ENCODE measurements around the gene OPN1SW. TPM values are rescaled to one million over a fixed set of nuclear protein-coding genes. Genes with fewer than 3 reads are reported as not detected.

Gene OPN1SW, protein sequence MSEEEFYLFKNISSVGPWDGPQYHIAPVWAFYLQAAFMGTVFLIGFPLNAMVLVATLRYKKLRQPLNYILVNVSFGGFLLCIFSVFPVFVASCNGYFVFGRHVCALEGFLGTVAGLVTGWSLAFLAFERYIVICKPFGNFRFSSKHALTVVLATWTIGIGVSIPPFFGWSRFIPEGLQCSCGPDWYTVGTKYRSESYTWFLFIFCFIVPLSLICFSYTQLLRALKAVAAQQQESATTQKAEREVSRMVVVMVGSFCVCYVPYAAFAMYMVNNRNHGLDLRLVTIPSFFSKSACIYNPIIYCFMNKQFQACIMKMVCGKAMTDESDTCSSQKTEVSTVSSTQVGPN
- 1 to 10 TPM; 1.2 to 1.8 (median 1.3) TPM for polyA plus RNA-seq (ENCODE audit: insufficient read length in 3 of 3)

DNA sequence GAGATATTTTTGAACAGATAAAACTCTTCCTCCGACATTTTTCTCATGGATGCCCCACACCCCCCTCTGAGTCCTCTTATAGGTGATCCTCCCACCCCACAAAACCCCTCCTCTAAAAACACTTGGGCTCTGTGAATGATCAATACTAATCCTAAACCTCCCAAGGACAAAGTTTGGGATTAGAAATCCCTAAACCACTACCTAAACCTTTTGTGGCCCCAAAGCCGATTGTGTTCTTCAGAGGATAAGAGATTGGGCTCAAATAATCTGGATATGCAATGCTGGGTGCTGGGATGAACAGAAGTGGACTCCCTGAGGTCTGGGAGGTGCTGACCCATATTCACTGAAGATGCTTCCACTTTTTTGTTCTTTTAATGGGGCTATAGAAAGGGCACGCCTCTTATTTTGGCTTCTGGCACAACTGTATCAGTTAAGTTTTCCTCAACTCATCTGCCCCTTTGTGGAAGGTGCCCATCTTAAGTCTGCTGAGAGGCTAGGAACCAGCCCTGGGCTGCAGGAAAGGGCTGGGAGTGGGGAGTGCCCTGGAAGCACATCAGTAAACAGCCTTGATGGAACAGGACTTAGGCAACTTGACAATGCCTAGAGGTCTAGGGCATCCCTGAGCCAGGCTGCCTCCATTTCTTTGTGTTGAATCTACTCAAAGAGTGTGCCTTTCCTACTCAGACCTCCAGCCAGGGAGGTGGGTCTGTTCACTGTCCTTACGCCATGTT lies at the start of gene OPN1SW:
OPN1SW (minus strand) TSS at position 51 of the 731 bp plus-strand sequence; CDS start at position 38, 13 bp downstream.
- DNase-seq (ENCODE audit: low read depth in 3 of 3, low spot score in 2 of 3): no peak

DNA sequence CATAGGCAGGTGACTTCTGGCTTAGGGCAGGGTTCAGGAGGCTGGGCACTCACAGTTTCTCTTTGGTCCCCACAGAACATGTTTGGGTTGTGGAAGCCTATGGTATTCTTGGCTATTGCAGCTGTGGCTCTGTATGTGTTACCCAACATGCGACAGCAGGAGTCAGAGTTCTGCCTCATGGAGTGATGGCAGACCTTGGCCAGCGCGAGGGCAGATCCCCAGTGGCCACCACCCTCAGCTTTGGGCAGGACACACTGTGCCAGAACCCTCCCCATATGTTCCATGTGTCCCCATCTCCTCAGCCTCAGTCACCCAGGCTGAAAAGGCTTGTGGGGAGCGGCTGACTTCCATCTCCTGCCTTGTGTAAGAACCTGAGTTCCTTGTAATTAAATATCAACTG lies 46.1 kb upstream of the OPN1SW start:
- DNase-seq (ENCODE audit: low read depth in 3 of 3, low spot score in 2 of 3): no peak

DNA sequence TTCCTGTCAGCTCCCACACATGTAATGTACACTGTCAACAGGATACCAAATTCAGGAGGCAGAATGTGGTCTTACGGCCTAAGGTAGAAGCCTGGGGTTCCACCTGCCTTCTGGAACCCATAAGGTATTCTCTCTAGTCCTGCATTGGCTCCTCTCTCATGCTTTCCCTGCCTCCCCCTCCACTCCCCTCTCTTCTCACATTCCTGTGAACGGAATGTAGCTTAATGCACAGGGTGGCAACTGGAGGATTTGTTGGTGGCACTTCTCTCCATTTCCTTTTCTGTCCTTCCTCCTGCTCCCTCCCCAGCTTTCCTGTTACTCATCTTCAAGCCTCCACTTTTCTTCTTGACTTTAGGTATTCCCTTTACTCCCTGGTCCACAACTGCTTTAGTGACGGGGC lies 43.1 kb upstream of the OPN1SW start:
- DNase-seq (ENCODE audit: low read depth in 3 of 3, low spot score in 2 of 3): no peak

DNA sequence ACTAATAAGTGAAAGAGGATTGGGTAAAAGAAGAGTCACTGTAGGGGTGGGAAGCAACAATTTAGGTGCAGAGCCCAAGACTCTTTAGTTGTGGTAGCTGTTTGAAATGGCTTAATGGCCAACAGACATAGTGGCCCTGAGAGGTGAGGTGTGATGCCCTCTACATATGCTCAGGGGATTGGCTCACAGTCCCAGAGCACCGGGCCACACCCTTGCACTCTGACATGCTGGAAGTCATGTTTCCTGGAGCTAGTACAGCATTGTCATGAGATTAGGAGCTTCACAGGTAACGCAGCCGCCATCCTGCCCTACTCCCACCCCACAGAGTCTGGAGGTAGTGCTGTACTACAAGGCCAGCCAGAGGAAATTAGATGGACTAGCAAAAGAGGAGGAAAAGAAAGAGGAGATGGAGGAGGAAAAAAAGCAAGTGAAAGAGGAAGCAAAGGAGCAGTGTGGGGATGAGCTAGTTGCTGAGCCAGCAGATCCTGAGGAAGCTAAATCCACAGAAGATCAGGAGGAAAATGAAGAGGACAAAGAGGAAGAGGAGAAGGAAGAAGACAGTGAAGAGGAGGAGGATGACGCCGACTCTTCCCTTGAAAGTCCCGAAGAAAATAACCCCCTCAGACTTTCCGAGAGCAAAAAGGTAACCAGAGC lies 39.8 kb upstream of the OPN1SW start:
- no peak for DNase-seq (ENCODE audit: low read depth in 3 of 3, low spot score in 2 of 3)

DNA sequence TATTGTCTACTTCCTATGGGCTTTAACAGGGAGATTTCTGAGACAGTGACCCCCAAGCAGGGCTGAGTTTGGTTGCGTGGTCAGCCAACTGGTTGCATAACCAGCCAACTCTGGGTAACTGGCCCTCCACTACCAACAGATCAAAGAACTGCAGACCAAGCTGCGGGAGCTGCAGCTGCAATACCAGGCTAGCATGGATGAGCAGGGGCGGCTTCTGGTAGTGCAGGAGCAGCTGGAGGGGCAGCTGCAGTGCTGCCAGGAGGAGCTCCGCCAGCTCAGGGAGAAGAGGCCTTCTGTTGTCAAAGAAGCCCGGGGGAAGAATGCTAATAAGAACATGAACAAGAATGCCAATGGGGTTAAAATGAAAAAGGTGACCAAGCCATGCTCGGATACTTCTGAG lies 38.9 kb upstream of the OPN1SW start:
- DNase-seq (ENCODE audit: low read depth in 3 of 3, low spot score in 2 of 3): no peak

DNA sequence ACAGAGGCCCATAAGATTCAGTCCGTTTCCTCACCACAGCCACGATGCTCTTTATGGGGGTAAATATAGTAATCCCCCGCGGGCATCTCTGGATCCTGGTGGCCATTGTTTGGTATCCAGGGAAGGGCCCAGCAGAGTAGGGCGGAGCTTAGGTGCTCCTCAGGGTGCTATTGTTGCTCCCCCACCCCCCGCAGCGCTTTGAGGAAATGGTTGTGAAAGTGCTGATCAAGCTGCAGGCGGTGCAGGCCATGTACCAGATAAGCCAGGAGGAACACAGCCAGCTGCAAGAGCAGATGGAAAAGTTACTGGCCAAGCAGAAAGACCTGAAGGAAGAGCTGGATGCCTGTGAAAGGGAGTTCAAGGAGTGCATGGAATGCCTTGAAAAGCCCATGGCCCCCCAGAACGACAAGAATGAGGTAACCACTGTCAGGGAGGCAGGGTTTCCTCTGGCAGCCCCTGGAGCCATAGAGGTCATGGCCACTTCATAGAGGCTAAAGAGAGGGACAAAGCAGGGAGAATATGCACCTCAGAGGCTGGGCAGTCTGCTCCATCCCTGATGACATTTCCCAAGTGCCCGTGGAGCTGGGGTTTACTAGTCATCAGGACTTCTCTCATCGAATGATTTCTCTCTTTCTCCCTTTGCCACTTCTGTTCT lies 37.0 kb upstream of the OPN1SW start:
- no peak for DNase-seq (ENCODE audit: low read depth in 3 of 3, low spot score in 2 of 3)

DNA sequence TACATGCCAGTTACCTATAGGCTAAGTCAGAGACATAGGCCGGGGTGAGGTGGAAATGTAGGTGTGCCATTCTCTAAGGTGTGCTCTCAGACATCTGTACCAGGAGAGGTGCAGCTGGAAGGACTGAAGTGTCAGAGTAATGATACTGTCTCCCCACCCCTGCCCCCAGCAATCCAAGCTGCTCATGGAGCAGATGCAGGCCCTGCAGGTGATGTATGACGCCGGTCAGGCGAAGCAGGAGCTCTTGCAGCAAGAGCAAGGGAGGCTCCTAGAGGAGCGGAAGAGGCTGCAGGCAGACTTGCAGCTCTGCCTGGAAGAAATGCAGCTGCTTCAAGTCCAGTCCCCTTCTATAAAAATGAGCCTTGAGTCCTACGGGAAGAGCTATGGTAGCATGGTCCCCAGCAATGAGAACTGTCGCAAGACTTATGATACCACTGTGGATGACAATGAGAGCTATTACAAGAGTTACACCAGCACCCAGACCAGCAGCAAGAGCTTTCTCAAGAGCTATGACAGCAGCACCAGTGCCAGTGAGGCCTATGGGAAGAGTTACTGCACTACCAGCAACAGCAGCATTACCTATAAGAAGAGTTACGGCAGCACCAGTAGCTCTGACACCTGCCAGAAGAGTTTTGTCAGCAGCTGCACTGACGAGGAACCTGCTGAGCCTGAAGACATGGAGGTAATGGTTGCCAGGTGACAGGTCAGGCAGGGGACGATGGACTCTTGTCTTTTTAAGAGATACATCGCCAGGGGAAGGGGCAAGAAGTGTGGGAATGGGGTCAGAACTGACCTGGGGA lies 36.2 kb upstream of the OPN1SW start:
- no peak for DNase-seq (ENCODE audit: low read depth in 3 of 3, low spot score in 2 of 3)

DNA sequence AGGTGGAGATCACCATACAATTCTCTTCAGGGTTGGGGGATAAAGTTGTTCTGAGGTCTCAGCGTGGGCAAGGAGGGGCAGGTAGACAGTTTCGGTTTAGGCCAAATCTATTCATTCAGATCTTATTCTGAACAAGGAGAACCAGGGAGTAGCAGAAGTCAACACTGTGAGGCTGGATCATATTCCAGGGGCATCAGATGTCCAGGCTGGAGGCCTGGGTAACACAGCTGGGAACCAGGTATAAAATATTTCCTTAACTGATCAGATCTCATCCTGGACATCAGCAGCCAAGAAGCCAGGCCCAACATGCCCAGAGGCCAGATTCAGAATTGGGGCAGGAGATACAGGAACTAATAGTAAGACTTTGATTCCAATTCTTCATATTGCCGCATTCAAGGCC lies 35.4 kb upstream of the OPN1SW start:
- no peak for DNase-seq (ENCODE audit: low read depth in 3 of 3, low spot score in 2 of 3)

DNA sequence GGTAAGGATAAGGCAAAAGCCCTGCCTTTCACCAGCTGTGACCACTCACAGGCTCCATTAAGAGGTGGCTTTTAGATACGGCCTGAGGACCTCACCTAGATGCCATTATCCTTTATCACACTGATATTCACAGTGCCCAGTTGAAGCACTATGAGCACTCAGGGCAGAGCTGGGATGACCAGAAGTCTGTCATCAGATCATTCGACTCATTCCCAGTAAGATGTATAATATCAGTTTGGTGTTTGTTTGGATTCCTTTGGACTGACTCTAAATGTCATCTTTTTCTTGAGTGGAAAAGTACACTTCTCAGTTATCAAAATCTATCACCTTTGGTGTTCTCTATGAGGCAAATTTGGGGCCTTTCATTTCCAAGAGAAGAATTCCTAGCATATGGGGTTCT lies 34.9 kb upstream of the OPN1SW start:
- no peak for DNase-seq (ENCODE audit: low read depth in 3 of 3, low spot score in 2 of 3)

DNA sequence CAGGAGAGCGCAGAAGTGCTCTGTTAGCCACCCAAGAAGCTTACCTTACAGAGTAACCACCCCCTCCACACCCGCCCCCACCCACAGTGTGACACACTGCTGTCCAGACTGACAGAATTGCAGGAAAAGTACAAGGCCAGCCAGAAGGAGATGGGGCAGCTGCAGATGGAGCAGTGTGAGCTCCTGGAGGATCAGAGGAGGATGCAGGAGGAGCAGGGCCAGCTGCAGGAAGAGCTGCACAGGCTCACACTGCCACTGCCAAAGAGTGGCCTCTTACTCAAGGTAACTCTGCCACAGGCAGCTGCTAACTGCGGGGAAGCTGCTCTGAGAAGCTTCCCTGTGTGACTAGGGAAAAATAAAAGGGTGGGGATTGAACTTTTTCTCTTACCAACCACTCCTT lies 33.8 kb upstream of the OPN1SW start:
- DNase-seq (ENCODE audit: low read depth in 3 of 3, low spot score in 2 of 3): no peak

DNA sequence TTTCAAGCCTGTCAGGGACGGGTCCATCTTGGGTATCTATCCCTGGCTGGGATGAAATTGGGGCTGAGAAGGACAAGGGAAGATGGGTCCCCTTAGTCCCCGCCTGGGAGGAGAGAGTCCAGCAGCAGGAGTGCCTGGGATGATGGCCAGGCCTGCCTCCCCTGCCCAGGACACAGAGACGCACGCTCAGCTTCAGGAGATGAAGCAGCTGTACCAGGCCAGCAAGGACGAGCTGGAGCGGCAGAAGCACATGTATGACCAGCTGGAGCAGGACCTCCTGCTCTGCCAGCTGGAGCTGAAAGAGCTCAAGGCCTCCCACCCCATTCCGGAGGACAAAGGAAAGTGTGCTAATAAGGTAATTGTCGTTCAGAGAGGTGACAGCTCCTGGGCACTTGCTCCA lies 31.6 kb upstream of the OPN1SW start:
- no peak for DNase-seq (ENCODE audit: low read depth in 3 of 3, low spot score in 2 of 3)

DNA sequence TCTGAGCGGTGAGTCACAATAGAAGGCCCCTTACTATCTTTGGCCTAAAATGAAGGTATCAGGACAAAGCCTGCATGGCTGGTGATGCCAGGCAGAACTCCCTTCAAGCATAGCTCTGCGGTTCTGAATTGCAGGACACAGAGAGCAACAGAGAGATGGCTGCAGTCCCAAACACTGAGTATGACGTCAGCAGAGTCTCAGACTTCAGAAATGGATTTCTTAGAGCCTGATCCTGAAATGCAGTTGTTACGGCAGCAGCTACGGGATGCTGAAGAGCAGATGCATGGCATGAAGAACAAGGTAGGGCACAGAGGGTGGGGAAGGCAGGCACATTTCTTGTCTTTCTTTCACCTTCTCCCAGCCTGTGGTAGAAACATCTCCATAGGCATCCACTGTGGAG lies 29.6 kb upstream of the OPN1SW start:
- no peak for DNase-seq (ENCODE audit: low read depth in 3 of 3, low spot score in 2 of 3)

DNA sequence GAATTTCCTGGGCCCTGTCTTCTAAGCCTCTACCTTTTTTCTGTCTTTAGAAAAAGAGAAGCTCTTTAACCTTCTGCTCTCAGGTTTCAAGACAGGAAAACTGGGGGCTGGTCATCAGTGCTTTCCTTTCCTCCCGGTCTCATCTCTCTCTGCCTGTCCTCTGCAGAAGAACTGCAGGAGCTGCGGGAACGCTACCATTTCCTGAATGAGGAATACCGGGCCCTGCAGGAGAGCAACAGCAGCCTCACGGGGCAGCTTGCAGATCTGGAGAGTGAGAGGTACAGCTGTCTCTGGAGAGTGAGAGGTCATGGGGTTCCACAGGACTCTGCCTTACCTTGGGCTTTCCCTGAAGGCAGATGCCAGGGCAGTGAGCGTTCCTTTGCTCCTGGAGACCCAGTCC lies 28.9 kb upstream of the OPN1SW start:
- DNase-seq (ENCODE audit: low read depth in 3 of 3, low spot score in 2 of 3): no peak

DNA sequence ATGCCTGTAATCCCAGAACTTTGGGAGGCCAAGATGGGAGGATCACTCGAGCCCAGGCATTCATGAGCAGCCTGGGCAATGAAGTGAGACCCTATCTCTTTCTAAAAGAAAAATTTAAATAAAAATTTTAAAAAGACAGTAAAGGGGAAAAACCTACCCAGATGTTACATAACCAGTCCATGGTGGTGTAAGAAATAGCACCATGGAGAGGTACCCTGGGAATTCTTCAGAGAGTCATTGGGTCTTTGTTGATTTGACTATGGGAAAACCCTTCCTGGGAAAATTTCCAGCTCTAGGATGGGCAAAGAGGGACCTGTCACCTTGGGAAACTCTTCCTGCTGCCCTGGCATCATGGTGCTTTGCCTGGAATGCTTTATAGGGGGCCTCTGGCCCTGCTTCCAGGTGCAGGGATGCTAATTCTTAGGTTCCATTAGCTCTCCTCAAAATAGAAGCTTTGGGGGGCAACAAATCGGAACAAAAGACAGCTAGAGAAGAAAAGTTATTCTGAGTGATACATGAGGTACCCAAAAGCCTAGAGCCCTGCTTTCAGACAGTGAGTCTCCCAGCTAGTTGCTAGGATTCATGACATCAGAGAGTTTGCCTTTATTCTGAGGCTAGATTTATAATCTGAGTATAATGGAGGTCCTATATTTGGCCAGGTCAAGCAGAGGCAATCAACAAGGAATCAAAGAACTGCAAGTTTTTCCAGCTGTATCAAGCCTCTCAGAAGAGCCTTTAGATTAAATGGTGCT lies 26.2 kb upstream of the OPN1SW start:
- DNase-seq (ENCODE audit: low read depth in 3 of 3, low spot score in 2 of 3): no peak

DNA sequence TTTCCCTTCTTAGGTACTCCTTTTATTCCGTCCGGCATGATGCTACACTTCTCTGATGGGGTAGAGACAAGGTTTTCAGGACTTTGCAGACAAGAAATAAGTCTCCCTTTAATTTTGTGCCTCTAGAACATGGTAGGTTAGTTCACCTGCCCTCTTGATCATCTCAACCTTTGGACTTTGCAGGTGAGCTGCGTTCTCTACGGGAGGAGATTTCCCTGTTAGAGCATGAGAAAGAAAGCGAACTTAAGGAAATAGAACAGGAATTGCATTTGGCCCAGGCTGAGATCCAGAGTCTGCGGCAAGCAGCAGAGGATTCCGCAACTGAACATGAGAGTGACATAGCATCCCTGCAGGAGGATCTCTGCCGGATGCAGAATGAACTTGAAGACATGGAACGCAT lies 25.4 kb upstream of the OPN1SW start:
- DNase-seq (ENCODE audit: low read depth in 3 of 3, low spot score in 2 of 3): no peak

DNA sequence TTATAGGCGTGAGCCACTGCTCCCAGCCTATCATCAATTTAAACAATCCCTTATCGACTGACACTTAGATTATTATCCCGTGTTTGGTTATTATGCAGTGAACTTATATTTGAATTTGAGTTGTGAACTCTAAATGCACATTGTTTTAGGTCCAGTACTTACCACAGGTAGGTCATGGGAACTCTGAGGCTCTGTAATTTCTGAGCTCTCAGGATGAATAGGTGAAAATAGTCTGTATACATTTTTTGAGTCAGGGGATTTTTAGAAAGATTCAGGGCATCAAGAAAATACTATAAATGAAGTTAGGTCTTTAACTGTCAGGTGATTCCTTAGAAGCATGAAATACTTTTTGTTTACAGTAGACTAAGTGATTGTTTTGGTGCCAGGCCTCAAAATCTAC lies 25.0 kb upstream of the OPN1SW start:
- no peak for DNase-seq (ENCODE audit: low read depth in 3 of 3, low spot score in 2 of 3)

DNA sequence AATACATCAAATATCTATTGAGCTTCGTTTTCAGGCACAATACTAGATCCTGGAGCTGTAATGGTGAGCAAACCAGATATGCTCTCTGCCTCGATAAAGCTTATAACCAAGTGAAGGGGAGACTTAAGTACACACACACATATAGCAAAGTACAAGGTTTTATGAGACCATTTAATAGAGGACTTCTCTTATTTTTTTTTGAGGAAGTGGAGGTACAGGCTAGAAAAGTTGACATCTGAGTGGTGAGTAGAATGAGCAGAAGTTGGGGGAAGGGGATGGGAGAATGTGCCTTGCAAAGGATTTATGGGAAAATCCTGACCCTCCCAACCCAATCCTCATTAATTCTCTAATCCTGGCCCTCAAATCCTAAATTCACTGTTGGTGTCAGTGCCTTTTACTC lies 23.9 kb upstream of the OPN1SW start:
- DNase-seq (ENCODE audit: low read depth in 3 of 3, low spot score in 2 of 3): no peak

DNA sequence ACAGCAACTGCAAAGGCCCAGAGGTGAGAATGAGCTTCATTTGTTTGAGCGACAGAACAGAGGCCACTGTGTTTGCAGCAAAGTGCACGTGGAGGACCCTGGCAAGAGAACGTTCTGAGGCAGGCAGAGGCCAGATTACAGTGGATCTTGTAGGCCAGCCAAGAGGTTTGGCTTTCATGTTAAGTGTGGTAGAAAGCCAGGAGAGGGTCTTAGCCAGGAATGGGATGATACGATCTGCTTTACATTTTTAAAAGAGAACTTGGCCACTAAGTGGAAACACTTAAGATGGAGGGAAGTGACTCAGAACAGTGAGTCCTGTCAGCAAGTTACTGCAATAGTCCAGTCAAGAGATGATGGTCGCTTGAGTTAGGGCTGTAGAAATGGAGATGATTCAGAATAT lies 20.7 kb upstream of the OPN1SW start:
- no peak for DNase-seq (ENCODE audit: low read depth in 3 of 3, low spot score in 2 of 3)

DNA sequence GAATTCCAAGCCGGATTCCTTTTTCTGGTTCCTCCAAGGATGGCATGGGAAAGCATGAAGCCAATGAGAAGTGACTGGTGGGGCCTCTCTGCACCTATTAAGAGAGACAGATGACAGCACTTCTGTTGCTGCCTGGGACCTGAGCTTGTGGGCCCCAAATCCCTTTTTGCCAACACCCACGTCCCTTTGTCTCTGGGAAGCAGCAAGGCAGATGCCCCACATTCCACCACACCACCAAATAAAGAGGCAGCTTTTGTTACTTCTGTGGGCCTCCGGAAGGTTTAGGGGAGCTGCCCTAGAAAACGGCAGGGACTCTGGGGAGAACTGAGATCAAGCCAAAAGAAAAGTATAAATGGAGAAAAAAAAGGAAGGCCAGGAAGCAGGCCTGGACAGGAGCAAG lies 19.5 kb upstream of the OPN1SW start:
- DNase-seq (ENCODE audit: low read depth in 3 of 3, low spot score in 2 of 3): no peak

DNA sequence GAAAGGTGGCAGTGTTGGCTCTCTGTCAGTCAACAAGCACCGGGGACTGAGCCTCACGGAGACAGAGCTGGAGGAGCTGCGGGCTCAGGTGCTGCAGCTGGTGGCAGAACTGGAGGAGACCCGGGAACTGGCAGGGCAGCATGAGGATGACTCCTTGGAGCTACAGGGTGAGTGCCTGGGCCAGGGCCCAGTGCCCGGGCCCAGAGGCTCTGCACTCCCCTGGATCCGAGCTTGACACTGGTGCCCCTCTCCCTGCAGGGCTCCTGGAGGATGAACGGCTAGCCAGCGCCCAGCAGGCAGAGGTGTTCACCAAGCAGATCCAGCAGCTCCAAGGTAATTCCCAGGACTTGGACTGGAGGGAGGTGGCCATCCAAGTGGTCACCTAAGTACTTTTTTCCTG lies 18.8 kb upstream of the OPN1SW start:
- no peak for DNase-seq (ENCODE audit: low read depth in 3 of 3, low spot score in 2 of 3)

Measured in right renal cortex interstitium (tissue), 3 donors.